Germinal center (tissue), 1 donor: ENCODE data around the gene KIF1B.
"Not testable (repeated sequence)": the region's sequence is repeated elsewhere in the genome, so short reads cannot be mapped to it uniquely, and the experiment has no call there.

Experiments used
- DNase-seq: peaks from one replicate; pipeline ENCODE4 v3.0.0; 2012; ENCODE audit warnings: mixed read lengths, low spot score

KIF1B gene

GRCh38 chr1:10426535-10426848 is 216.1 kb downstream of the KIF1B start:
- not testable (repeated sequence) for DNase-seq

DNA sequence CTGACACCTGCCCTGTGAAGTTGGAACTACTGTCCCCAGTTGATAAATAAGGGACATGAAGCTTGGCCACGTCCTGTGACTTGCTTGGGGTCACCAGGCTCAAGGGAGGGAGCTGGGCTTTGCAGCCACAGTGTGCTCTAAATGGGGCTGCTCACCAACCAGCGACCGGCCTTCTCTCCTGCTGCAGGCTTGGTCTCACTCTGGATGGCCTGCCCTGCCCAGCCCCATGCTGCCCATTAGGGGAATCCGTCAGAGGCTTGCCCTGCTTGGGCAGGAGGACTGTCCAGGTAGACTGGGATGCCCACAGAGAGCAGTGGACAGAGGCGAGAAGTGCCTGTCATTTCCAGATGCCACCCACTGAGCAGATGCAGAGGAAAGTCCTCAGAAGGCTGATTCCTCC is 218.6 kb downstream of the KIF1B start:
- DNase-seq: no peak

- no peak for DNase-seq
Measured at GRCh38 chr1:10429868-10430215, 219.5 kb downstream of the KIF1B start.

DNA sequence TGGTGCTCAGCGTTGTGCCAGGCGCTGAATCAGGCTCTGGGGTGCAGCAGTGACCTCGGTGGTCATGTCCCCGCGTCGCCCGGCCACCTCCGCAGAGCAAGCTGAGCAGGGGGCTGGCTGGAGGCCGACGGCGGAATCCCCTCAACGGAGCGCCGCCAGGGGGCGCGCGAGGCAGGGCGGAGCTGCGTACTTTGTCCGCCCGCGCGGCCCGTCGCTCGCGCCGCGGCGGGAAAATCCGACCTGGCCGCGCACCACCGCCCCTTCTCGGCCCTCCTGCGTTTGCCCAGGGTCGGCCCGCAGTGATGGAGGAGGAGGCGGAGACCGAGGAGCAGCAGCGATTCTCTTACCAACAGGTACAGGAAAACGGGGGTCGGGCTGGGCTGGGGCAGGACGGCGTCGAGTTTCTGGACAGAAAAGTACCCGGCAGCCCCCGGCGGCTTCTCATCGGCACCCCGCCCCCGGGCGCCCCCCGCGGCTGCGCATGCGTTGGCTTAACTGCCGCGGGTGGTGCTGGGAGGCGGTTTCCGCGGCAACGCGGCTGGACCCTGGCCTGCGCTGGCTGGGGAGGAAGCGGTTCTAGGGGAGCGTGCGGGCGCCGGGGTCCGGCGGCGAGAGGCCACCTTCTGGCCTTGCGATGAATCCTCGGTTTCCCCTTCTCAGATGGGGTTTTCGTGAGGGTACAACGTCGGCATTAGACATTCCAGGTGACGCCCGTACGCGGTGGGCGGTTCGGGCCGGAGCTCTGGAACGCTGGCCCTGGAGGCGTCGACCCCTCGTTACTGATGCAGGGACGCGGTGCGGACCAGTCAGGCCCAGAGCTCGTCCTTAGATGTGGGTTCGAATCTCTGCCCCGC is 220.1 kb downstream of the KIF1B start, which contains the start of gene CENPS:
Gene CENPS (plus strand): TSS at position 218 of the 854 bp plus-strand sequence. CDS start 85 bp downstream, at position 303.
- DNase-seq: peak; percentile 99
